ENCODE measurements around the gene CDC14A. TPM values are rescaled to one million over a fixed set of nuclear protein-coding genes. Genes with fewer than 3 reads are reported as not detected.
"Not testable (repeated sequence)": the region's sequence is repeated elsewhere in the genome, so short reads cannot be mapped to it uniquely, and the experiment has no call there.

CDC14A gene
- total RNA-seq, 2 donors from 2014 or later = 7.3 to 16.5 TPM

GRCh38 chr1:100335436-100335835 lies 16.9 kb upstream of the CDC14A start:
- ATAC-seq (no peak), DNase-seq (no peak)
- Histone ChIP-seq H3K27ac (no peak overlapping the region), H3K36me3 (replicated peaks in 1 of 2; ENCODE audit: insufficient read depth in 1 of 2, low read depth in 2 of 2) (no peaks in the 10 kb centered on the region), H3K4me1 (no peaks in the 10 kb centered on the region), H3K9me3 (no peaks in the 10 kb centered on the region), H3K27me3 (no peaks in the 10 kb centered on the region), H3K4me3 (no peak overlapping the region)
- 31 to 67% methylated on average over 1 of the region's 1 CpG for WGBS, 2 donors
- no peak for TF ChIP-seq POLR2A (IDR thresholded peaks at IDR 0.05)
- TF ChIP-seq, protein P1, sequence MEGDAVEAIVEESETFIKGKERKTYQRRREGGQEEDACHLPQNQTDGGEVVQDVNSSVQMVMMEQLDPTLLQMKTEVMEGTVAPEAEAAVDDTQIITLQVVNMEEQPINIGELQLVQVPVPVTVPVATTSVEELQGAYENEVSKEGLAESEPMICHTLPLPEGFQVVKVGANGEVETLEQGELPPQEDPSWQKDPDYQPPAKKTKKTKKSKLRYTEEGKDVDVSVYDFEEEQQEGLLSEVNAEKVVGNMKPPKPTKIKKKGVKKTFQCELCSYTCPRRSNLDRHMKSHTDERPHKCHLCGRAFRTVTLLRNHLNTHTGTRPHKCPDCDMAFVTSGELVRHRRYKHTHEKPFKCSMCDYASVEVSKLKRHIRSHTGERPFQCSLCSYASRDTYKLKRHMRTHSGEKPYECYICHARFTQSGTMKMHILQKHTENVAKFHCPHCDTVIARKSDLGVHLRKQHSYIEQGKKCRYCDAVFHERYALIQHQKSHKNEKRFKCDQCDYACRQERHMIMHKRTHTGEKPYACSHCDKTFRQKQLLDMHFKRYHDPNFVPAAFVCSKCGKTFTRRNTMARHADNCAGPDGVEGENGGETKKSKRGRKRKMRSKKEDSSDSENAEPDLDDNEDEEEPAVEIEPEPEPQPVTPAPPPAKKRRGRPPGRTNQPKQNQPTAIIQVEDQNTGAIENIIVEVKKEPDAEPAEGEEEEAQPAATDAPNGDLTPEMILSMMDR (IDR thresholded peaks at IDR 0.05) = no peak
- intact Hi-C loops (cut with DNase I) = no loop called here

GRCh38 chr1:100337878-100338277 lies 14.4 kb upstream of the CDC14A start:
- DNase-seq; H3K27ac ChIP-seq; intact Hi-C loops (cut with DNase I); H3K9me3 ChIP-seq; H3K27me3 ChIP-seq; H3K4me3 ChIP-seq; H3K36me3 ChIP-seq (replicated peaks in 1 of 2; ENCODE audit: insufficient read depth in 1 of 2, low read depth in 2 of 2); ATAC-seq; H3K4me1 ChIP-seq: not testable (repeated sequence)
- 88 to 97% methylated on average over 5 of the region's 5 CpGs for WGBS, 2 donors

- H3K4me1 ChIP-seq; H3K27ac ChIP-seq; H3K27me3 ChIP-seq; H3K36me3 ChIP-seq (replicated peaks in 1 of 2; ENCODE audit: insufficient read depth in 1 of 2, low read depth in 2 of 2); DNase-seq; H3K4me3 ChIP-seq; ATAC-seq; H3K9me3 ChIP-seq; intact Hi-C loops (cut with DNase I): not testable (repeated sequence)
- WGBS, 2 donors = 80 to 86% methylated on average over 6 of the region's 6 CpGs
Observed at GRCh38 chr1:100339735-100340134, 12.6 kb upstream of the CDC14A start.

GRCh38 chr1:100340494-100340893 lies 11.8 kb upstream of the CDC14A start:
- Histone ChIP-seq H3K36me3 (replicated peaks in 1 of 2; ENCODE audit: insufficient read depth in 1 of 2, low read depth in 2 of 2) (no peaks in the 10 kb centered on the region), H3K4me1 (no peaks in the 10 kb centered on the region), H3K4me3 (no peak overlapping the region), H3K9me3 (no peaks in the 10 kb centered on the region), H3K27me3 (no peaks in the 10 kb centered on the region), H3K27ac (no peak overlapping the region)
- intact Hi-C loops (cut with DNase I) = no loop called here
- 75 to 77% methylated on average over 1 of the region's 1 CpG for WGBS, 2 donors
- ATAC-seq (no peak), DNase-seq (no peak)
- TF ChIP-seq, protein P1 (IDR thresholded peaks at IDR 0.05) = no peak
- TF ChIP-seq POLR2A (IDR thresholded peaks at IDR 0.05) = no peak

- no peak for ATAC-seq
- Histone ChIP-seq H3K4me1 (no peaks in the 10 kb centered on the region), H3K9me3 (no peaks in the 10 kb centered on the region), H3K27me3 (no peaks in the 10 kb centered on the region), H3K27ac (no peak overlapping the region), H3K4me3 (no peak overlapping the region), H3K36me3 (replicated peaks in 1 of 2; ENCODE audit: insufficient read depth in 1 of 2, low read depth in 2 of 2) (no peaks in the 10 kb centered on the region)
- intact Hi-C loops (cut with DNase I) = no loop called here
- no peak for DNase-seq
- WGBS, 2 donors = 86 to 87% methylated on average over 2 of the region's 2 CpGs
- no peak for TF ChIP-seq POLR2A (IDR thresholded peaks at IDR 0.05)
- TF ChIP-seq, protein P1 (IDR thresholded peaks at IDR 0.05) = no peak
Observed at GRCh38 chr1:100342348-100342747, 10.0 kb upstream of the CDC14A start.

GRCh38 chr1:100343897-100344296 lies 8.4 kb upstream of the CDC14A start:
- no peaks in the 10 kb centered on the region for H3K9me3 ChIP-seq
- intact Hi-C loops (cut with DNase I) = no loop called here
- H3K36me3 ChIP-seq (replicated peaks in 1 of 2; ENCODE audit: insufficient read depth in 1 of 2, low read depth in 2 of 2) = no peaks in the 10 kb centered on the region
- ATAC-seq (no peak), DNase-seq (no peak)
- H3K4me1 ChIP-seq = no peaks in the 10 kb centered on the region
- H3K27me3 ChIP-seq = no peaks in the 10 kb centered on the region
- no peak overlapping the region for H3K4me3 ChIP-seq
- H3K27ac ChIP-seq = no peak overlapping the region
- TF ChIP-seq, protein P1 (IDR thresholded peaks at IDR 0.05) = no peak
- no peak for TF ChIP-seq POLR2A (IDR thresholded peaks at IDR 0.05)
- 61 to 72% methylated on average over 3 of the region's 3 CpGs for WGBS, 2 donors

Measured in body of pancreas (tissue), 4 donors.